Neutrophil (primary cell): ENCODE results near the gene ADAMTS6.

Experiments used
- H3K27ac ChIP-seq: fragments of 200-600 bp; sonication (generic); 2 replicates; pipeline ENCODE4 v1.5.1; 2016; ENCODE audit warnings: mild to moderate bottlenecking, moderate library complexity
- H3K27me3 ChIP-seq: fragments of 200-600 bp; sonication (generic); 2 replicates; pipeline ENCODE4 v1.6.0; 2016; ENCODE audit warnings: mild to moderate bottlenecking
- H3K36me3 ChIP-seq: fragments of 200-600 bp; sonication (generic); 2 replicates; pipeline ENCODE4 v1.5.1; 2017
- H3K4me1 ChIP-seq, 2 experiments: fragments of 200-600 bp in 1 of 2; sonication (generic) in 1 of 2; 1 replicate in 1 of 2; 2 replicates in 1 of 2; pipeline versions ENCODE4 v1.5.1 to v1.6.1; 2013 to 2016; ENCODE audit warnings: low read depth in 1 of 2, low read length in 1 of 2, mild to moderate bottlenecking in 1 of 2, moderate library complexity in 1 of 2; ENCODE audit not compliant: control insufficient read depth in 1 of 2, insufficient read depth in 1 of 2
- H3K4me3 ChIP-seq, 2 experiments: fragments of 200-600 bp in 1 of 2; sonication (generic) in 1 of 2; 1 replicate in 1 of 2; 2 replicates in 1 of 2; pipeline ENCODE4 v1.5.1; 2013 to 2016; ENCODE audit warnings: low read depth in 1 of 2, low read length in 1 of 2, mild to moderate bottlenecking in 1 of 2, moderate library complexity in 1 of 2
- H3K9me3 ChIP-seq: fragments of 200-600 bp; sonication (generic); 2 replicates; pipeline ENCODE4 v1.5.1; 2016
- TF ChIP-seq, protein P1 (sequence below): fragments of 200-600 bp; sonication (generic); IDR thresholded peaks from 2 replicates; pipeline ENCODE4 v1.5.1; 2016; ENCODE audit warnings: antibody characterized with exemption

ADAMTS6 gene

DNA sequence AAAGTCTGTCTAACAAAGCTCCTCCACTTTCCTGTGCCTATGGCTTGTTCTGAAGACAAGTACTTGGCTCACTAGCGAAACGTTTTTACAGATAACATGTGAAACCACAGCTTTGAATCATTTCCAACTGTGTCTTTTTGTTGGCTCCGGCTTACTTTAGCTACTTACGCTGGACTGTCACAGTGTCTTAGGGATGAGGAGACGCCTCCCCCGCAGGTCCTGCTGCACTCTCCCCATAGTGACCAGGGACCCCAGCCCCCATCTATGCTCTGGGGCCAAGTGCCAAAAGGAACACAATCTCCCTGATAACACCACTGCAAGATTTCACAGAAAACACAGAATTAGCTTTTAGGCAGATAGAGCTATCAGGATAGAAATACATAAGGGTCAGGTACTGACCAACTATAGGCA is 219.1 kb downstream of the ADAMTS6 start:
- no peaks in the 10 kb centered on the region for H3K36me3 ChIP-seq
- H3K27me3 ChIP-seq, result no peaks in the 10 kb centered on the region
- no peak overlapping the region for H3K27ac ChIP-seq
- TF ChIP-seq, protein P1, sequence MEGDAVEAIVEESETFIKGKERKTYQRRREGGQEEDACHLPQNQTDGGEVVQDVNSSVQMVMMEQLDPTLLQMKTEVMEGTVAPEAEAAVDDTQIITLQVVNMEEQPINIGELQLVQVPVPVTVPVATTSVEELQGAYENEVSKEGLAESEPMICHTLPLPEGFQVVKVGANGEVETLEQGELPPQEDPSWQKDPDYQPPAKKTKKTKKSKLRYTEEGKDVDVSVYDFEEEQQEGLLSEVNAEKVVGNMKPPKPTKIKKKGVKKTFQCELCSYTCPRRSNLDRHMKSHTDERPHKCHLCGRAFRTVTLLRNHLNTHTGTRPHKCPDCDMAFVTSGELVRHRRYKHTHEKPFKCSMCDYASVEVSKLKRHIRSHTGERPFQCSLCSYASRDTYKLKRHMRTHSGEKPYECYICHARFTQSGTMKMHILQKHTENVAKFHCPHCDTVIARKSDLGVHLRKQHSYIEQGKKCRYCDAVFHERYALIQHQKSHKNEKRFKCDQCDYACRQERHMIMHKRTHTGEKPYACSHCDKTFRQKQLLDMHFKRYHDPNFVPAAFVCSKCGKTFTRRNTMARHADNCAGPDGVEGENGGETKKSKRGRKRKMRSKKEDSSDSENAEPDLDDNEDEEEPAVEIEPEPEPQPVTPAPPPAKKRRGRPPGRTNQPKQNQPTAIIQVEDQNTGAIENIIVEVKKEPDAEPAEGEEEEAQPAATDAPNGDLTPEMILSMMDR, result no peak
- no peaks in the 10 kb centered on the region for H3K9me3 ChIP-seq
- H3K4me3 ChIP-seq, result no peak overlapping the region
- no peaks in the 10 kb centered on the region for H3K4me1 ChIP-seq

DNA sequence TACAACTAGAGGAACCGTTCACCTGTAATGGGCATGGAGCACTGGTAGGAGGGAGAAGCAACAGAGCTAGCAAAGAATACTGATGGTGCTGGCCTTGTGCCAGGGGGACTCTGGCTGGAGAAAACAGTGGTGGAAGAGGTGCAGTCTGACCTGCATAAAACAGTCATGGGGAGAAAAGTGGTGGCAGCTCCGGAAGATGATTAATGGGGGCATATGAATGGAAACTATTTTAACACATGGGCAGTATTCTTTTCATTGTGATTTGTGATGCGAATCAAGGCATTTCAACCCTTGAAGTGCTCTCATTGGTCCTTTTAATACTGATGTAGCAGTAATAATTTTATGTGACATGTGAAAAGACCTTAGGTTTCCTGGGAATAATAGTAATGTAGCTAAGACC is 219.6 kb downstream of the ADAMTS6 start:
- no peak overlapping the region for H3K27ac ChIP-seq
- TF ChIP-seq, protein P1, result no peak
- H3K36me3 ChIP-seq, result no peaks in the 10 kb centered on the region
- no peak overlapping the region for H3K4me3 ChIP-seq
- no peaks in the 10 kb centered on the region for H3K4me1 ChIP-seq
- H3K27me3 ChIP-seq, result no peaks in the 10 kb centered on the region
- H3K9me3 ChIP-seq, result no peaks in the 10 kb centered on the region

DNA sequence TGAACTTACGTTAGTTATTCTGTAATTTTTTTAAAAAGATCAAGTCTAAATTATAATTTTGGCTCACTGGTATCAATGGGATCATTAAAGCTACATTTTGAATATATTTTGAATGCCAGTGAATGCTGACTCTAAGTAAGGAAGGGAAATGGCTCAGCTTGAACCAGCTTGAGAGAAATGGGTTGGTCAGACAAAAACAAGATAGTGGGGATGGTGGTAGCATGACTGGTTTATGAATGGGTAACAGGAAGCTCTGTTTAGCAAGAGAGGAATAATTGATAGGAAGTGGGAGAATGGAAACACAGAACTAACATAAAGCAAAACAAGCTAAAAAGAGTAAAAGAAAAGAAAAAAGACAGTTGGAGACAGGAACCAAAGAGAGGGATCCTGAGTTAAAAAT is 220.2 kb downstream of the ADAMTS6 start:
- H3K9me3 ChIP-seq, result no peaks in the 10 kb centered on the region
- no peak overlapping the region for H3K4me3 ChIP-seq
- H3K4me1 ChIP-seq, result no peaks in the 10 kb centered on the region
- no peaks in the 10 kb centered on the region for H3K27me3 ChIP-seq
- no peaks in the 10 kb centered on the region for H3K36me3 ChIP-seq
- TF ChIP-seq, protein P1, result no peak
- H3K27ac ChIP-seq, result no peak overlapping the region

DNA sequence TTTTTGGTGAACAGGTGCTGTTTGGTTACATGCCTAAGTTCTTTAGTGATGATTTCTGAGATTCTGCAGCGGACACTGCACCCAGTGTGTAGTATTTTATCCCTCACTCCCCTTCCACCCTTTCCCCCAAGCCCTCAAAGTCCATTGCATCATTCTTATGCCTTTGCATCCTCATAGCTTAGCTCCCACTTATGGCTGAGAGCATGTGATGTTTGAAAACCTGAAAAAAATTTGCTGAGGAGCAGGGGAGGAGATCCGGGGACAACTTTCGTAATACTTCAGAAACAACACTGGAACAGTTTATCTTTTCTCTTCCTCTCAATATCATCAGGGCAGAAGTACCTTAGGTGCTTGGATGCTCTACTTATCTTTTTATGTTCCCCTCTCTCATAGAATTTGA is 226.4 kb downstream of the ADAMTS6 start:
- no peak overlapping the region for H3K4me3 ChIP-seq
- H3K36me3 ChIP-seq, result no peaks in the 10 kb centered on the region
- H3K27ac ChIP-seq, result no peak overlapping the region
- H3K27me3 ChIP-seq, result no peaks in the 10 kb centered on the region
- TF ChIP-seq, protein P1, result no peak
- no peaks in the 10 kb centered on the region for H3K9me3 ChIP-seq
- no peaks in the 10 kb centered on the region for H3K4me1 ChIP-seq

DNA sequence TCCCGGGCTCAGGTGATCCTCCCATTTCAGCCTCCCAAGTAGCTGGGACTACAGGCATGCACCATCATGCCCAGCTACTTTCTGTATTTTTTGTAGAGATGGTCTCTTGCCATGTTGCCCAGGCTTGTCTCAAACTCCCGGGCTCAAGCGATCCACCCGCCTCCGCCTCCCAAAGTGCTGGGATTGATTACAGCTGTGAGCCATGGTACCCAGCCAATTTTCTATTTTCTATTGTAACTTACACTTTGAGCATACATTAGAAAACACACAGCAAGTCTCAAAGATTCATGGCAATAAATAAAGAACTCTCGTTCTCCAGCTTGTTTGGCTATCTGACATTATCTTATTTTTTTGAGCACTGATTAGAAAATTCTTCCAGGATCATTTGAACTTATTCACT is 228.7 kb downstream of the ADAMTS6 start:
- Histone ChIP-seq H3K4me1 (no peaks in the 10 kb centered on the region), H3K9me3 (no peaks in the 10 kb centered on the region), H3K4me3 (no peak overlapping the region), H3K36me3 (no peaks in the 10 kb centered on the region), H3K27ac (no peak overlapping the region), H3K27me3 (no peaks in the 10 kb centered on the region)
- TF ChIP-seq, protein P1, result no peak

DNA sequence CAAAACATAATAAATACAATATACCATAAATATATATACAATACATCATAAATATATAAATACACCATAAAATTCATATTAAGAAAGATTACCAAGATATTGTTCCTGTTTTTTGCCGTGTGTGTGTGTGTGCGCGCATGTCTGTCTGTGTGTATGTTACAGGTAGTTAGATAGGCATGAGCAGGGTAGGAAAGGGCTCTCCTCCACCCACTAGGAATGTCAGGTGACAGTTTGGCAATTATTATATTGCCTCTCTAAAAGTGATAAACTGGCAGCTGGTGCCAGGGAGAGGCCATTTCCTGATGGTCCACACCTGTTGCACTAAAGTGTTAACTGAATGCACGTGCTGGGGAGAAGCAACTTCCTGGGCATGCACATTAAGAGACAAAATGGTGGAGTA is 232.8 kb downstream of the ADAMTS6 start:
- H3K9me3 ChIP-seq, result no peaks in the 10 kb centered on the region
- no peak overlapping the region for H3K4me3 ChIP-seq
- H3K36me3 ChIP-seq, result no peaks in the 10 kb centered on the region
- H3K27ac ChIP-seq, result no peak overlapping the region
- H3K4me1 ChIP-seq, result no peaks in the 10 kb centered on the region
- no peaks in the 10 kb centered on the region for H3K27me3 ChIP-seq
- TF ChIP-seq, protein P1, result no peak
